Effector CD8-positive, alpha-beta T cell (primary cell): ENCODE results near the gene PRDM15.

Experiments
- DNase-seq: peaks from one replicate; lab custom pipeline; 2025; lab: John Stamatoyannopoulos, UW

Gene PRDM15

GRCh38 chr21:41843584-41843983, 35.6 kb downstream of the PRDM15 start:
- no peak for DNase-seq

- DNase-seq = no peak
Observed at GRCh38 chr21:41840880-41841279, 38.3 kb downstream of the PRDM15 start.

GRCh38 chr21:41839387-41840000, 39.6 kb downstream of the PRDM15 start:
- DNase-seq = no peak

GRCh38 chr21:41837756-41838297, 41.3 kb downstream of the PRDM15 start:
- DNase-seq = no peak

GRCh38 chr21:41836166-41837015, 42.8 kb downstream of the PRDM15 start:
- no peak for DNase-seq

GRCh38 chr21:41835711-41836154, 43.4 kb downstream of the PRDM15 start:
- no peak for DNase-seq

GRCh38 chr21:41834926-41835663, 44.0 kb downstream of the PRDM15 start:
- no peak for DNase-seq

- no peak for DNase-seq
Observed at GRCh38 chr21:41834252-41834925, 44.8 kb downstream of the PRDM15 start.

- no peak for DNase-seq
Observed at GRCh38 chr21:41833497-41834115, 45.5 kb downstream of the PRDM15 start.

GRCh38 chr21:41832596-41833496, 46.3 kb downstream of the PRDM15 start:
- DNase-seq = no peak

GRCh38 chr21:41831866-41832595, 47.1 kb downstream of the PRDM15 start:
- no peak for DNase-seq

- no peak for DNase-seq
Observed at GRCh38 chr21:41831453-41831831, 47.7 kb downstream of the PRDM15 start.

GRCh38 chr21:41830764-41831452, 48.2 kb downstream of the PRDM15 start:
- no peak for DNase-seq

- DNase-seq = no peak
Observed at GRCh38 chr21:41830145-41830707, 48.9 kb downstream of the PRDM15 start.

GRCh38 chr21:41828884-41829360, 50.2 kb downstream of the PRDM15 start:
- DNase-seq = no peak

GRCh38 chr21:41827951-41828883, 50.9 kb downstream of the PRDM15 start:
- no peak for DNase-seq

- DNase-seq = no peak
Observed at GRCh38 chr21:41825881-41826280, 53.3 kb downstream of the PRDM15 start.
